Measurements from ENCODE around the gene NDUFS1. TPM values are rescaled to one million over a fixed set of nuclear protein-coding genes. Genes with fewer than 3 reads are reported as not detected.

NDUFS1 gene
- polyA plus RNA-seq, 1 of the 3 experiments (the other 2 are of a cell fraction): 54.8 TPM

DNA sequence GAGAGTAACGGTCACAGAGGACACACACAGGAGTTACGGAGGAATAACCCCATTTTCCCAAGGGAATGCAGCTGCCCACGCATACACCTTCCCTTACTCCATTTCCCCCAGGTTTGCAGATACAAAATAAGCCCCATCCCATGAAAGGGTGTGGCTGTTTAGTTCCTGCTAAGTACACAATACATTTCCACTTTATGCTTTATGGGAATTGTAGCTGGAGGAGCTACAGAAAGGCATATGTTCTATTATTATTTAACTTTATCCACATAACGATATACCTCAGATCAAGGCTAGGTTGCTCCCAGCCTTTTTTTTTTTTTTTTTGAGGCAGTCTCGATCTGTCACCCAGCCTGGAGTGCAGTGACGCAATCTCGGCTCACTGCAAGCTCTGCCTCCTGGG lies 50.5 kb downstream of the NDUFS1 start:
- no peaks in the 10 kb centered on the region for H3F3A ChIP-seq (replicated peaks; ENCODE audit: insufficient read depth)
- no peaks in the 10 kb centered on the region for H3K79me2 ChIP-seq (ENCODE audit: insufficient read depth)
- H3K27ac ChIP-seq (ENCODE audit: low read depth in 2 of 2, low read length in 1 of 2): no peak overlapping the region
- ChIA-PET POLR2A (interaction anchor here (0.6 kb wide), 1 partner anchor 126 kb away, joined by 3 read pairs; no protein-coding TSS in a partner anchor), CTCF (no interaction called here)
- no peak for TF ChIP-seq GABPA (IDR thresholded peaks at IDR 0.05; ENCODE audit: low read depth)
- TF ChIP-seq, protein P1, sequence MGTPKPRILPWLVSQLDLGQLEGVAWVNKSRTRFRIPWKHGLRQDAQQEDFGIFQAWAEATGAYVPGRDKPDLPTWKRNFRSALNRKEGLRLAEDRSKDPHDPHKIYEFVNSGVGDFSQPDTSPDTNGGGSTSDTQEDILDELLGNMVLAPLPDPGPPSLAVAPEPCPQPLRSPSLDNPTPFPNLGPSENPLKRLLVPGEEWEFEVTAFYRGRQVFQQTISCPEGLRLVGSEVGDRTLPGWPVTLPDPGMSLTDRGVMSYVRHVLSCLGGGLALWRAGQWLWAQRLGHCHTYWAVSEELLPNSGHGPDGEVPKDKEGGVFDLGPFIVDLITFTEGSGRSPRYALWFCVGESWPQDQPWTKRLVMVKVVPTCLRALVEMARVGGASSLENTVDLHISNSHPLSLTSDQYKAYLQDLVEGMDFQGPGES (IDR thresholded peaks at IDR 0.05; ENCODE audit: low read depth, low read length): no peak
- TF ChIP-seq MXI1 (IDR thresholded peaks at IDR 0.05; ENCODE audit: low read depth, low read length): no peak
- TF ChIP-seq, protein P2, sequence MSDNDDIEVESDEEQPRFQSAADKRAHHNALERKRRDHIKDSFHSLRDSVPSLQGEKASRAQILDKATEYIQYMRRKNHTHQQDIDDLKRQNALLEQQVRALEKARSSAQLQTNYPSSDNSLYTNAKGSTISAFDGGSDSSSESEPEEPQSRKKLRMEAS (IDR thresholded peaks at IDR 0.05; ENCODE audit: low read depth): no peak
- no peak for TF ChIP-seq RXRA (IDR thresholded peaks at IDR 0.05; ENCODE audit: borderline replicate concordance, low read depth)
- no peak for TF ChIP-seq EZH2phosphoT487 (IDR thresholded peaks at IDR 0.05; ENCODE audit: borderline replicate concordance, low read depth)
- TF ChIP-seq, protein P3, sequence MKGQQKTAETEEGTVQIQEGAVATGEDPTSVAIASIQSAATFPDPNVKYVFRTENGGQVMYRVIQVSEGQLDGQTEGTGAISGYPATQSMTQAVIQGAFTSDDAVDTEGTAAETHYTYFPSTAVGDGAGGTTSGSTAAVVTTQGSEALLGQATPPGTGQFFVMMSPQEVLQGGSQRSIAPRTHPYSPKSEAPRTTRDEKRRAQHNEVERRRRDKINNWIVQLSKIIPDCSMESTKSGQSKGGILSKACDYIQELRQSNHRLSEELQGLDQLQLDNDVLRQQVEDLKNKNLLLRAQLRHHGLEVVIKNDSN (IDR thresholded peaks at IDR 0.05; ENCODE audit: borderline replicate concordance, low read depth): no peak
- no peaks in the 10 kb centered on the region for H3K36me3 ChIP-seq (replicated peaks in 1 of 2; ENCODE audit: control insufficient read depth in 1 of 2, insufficient read depth in 2 of 2, low read length in 1 of 2)
- H3K4me1 ChIP-seq (ENCODE audit: control insufficient read depth in 1 of 2, insufficient read depth in 2 of 2, low read depth in 1 of 2, low read length in 1 of 2): no peaks in the 10 kb centered on the region
- DNase-seq: no peak
- no peak overlapping the region for H2AFZ ChIP-seq (ENCODE audit: low read depth)
- H3K9ac ChIP-seq: no peak overlapping the region
- WGBS (ENCODE audit: low lambda C conversion rate): 73% methylated on average over 7 of the region's 7 CpGs
- no peaks in the 10 kb centered on the region for H3K9me2 ChIP-seq
- no peaks in the 10 kb centered on the region for H3K27me3 ChIP-seq (ENCODE audit: insufficient read depth)
- H4K20me1 ChIP-seq (ENCODE audit: insufficient read depth): no peaks in the 10 kb centered on the region
- H3K4me3 ChIP-seq (ENCODE audit: low read depth in 2 of 2, low read length in 1 of 2): no peak overlapping the region
- H3K4me2 ChIP-seq: no peak overlapping the region
- no peaks in the 10 kb centered on the region for H3K9me3 ChIP-seq

DNA sequence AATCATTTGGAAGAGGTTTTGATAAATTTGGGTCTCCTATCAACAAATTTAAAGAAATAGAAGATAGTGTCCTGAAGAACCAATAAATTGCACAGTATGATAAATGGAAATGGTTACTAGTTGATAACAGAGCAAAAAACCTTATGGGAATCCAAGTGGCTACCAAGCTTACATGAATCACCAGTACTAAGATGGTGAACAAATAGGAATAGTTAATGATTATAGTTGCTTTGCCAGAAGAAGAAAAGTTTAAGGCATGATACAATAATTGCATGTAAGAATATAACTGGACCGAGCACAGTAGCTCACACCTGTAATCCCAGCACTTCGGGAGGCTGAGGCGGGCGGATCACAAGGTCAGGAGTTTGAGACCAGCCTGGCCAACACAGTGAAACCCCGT lies 53.7 kb downstream of the NDUFS1 start:
- CTCF ChIA-PET: interaction anchor here (1.8 kb wide), 1 partner anchor 19 kb away, joined by 7 read pairs; the partner anchor contains the start of gene INO80D
- Histone ChIP-seq H3K9me2 (no peaks in the 10 kb centered on the region), H3K27me3 (ENCODE audit: insufficient read depth) (no peaks in the 10 kb centered on the region), H3K4me2 (no peak overlapping the region), H3K36me3 (replicated peaks in 1 of 2; ENCODE audit: control insufficient read depth in 1 of 2, insufficient read depth in 2 of 2, low read length in 1 of 2) (no peaks in the 10 kb centered on the region), H3K9ac (no peak overlapping the region), H4K20me1 (ENCODE audit: insufficient read depth) (no peaks in the 10 kb centered on the region), H3K4me3 (ENCODE audit: low read depth in 2 of 2, low read length in 1 of 2) (no peak overlapping the region), H3K79me2 (ENCODE audit: insufficient read depth) (no peaks in the 10 kb centered on the region), H3K27ac (ENCODE audit: low read depth in 2 of 2, low read length in 1 of 2) (no peak overlapping the region), H3K4me1 (ENCODE audit: control insufficient read depth in 1 of 2, insufficient read depth in 2 of 2, low read depth in 1 of 2, low read length in 1 of 2) (no peaks in the 10 kb centered on the region), H3F3A (replicated peaks; ENCODE audit: insufficient read depth) (no peaks in the 10 kb centered on the region), H2AFZ (ENCODE audit: low read depth) (no peak overlapping the region), H3K9me3 (no peaks in the 10 kb centered on the region)
- WGBS (ENCODE audit: low lambda C conversion rate): 91% methylated on average over 5 of the region's 5 CpGs
- POLR2A ChIA-PET: no interaction called here
- DNase-seq: no peak
- TF ChIP-seq RCOR1 (IDR thresholded peaks at IDR 0.05; ENCODE audit: low read length): no peak
- TF ChIP-seq FOSL2 (IDR thresholded peaks at IDR 0.05; ENCODE audit: borderline replicate concordance, low read depth): no peak
- TF ChIP-seq ELF1 (IDR thresholded peaks at IDR 0.05): no peak
- TF ChIP-seq MEF2A (IDR thresholded peaks at IDR 0.05; ENCODE audit: borderline replicate concordance, low read depth): no peak
- TF ChIP-seq, protein P4, sequence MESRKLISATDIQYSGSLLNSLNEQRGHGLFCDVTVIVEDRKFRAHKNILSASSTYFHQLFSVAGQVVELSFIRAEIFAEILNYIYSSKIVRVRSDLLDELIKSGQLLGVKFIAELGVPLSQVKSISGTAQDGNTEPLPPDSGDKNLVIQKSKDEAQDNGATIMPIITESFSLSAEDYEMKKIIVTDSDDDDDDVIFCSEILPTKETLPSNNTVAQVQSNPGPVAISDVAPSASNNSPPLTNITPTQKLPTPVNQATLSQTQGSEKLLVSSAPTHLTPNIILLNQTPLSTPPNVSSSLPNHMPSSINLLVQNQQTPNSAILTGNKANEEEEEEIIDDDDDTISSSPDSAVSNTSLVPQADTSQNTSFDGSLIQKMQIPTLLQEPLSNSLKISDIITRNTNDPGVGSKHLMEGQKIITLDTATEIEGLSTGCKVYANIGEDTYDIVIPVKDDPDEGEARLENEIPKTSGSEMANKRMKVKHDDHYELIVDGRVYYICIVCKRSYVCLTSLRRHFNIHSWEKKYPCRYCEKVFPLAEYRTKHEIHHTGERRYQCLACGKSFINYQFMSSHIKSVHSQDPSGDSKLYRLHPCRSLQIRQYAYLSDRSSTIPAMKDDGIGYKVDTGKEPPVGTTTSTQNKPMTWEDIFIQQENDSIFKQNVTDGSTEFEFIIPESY (IDR thresholded peaks at IDR 0.05; ENCODE audit: borderline replicate concordance, low read depth): no peak
- TF ChIP-seq NFIC (IDR thresholded peaks at IDR 0.05; ENCODE audit: borderline replicate concordance): no peak
- TF ChIP-seq, protein P5, sequence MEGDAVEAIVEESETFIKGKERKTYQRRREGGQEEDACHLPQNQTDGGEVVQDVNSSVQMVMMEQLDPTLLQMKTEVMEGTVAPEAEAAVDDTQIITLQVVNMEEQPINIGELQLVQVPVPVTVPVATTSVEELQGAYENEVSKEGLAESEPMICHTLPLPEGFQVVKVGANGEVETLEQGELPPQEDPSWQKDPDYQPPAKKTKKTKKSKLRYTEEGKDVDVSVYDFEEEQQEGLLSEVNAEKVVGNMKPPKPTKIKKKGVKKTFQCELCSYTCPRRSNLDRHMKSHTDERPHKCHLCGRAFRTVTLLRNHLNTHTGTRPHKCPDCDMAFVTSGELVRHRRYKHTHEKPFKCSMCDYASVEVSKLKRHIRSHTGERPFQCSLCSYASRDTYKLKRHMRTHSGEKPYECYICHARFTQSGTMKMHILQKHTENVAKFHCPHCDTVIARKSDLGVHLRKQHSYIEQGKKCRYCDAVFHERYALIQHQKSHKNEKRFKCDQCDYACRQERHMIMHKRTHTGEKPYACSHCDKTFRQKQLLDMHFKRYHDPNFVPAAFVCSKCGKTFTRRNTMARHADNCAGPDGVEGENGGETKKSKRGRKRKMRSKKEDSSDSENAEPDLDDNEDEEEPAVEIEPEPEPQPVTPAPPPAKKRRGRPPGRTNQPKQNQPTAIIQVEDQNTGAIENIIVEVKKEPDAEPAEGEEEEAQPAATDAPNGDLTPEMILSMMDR (IDR thresholded peaks at IDR 0.05): no peak
- TF ChIP-seq, protein P1 (IDR thresholded peaks at IDR 0.05; ENCODE audit: low read depth, low read length): no peak
- TF ChIP-seq YY1 (IDR thresholded peaks at IDR 0.05; ENCODE audit: low read depth): no peak
- TF ChIP-seq JUND (IDR thresholded peaks at IDR 0.05): no peak
- no peak for TF ChIP-seq SMC3 (IDR thresholded peaks at IDR 0.05; ENCODE audit: low read depth, low read length)

Data from SK-N-SH (cell line).